Measurements from ENCODE around the gene MATN1. TPM values are rescaled to one million over a fixed set of nuclear protein-coding genes. Genes with fewer than 3 reads are reported as not detected.

MATN1 gene
- total RNA-seq, 4 donors from 2014 or later = not detected

DNA sequence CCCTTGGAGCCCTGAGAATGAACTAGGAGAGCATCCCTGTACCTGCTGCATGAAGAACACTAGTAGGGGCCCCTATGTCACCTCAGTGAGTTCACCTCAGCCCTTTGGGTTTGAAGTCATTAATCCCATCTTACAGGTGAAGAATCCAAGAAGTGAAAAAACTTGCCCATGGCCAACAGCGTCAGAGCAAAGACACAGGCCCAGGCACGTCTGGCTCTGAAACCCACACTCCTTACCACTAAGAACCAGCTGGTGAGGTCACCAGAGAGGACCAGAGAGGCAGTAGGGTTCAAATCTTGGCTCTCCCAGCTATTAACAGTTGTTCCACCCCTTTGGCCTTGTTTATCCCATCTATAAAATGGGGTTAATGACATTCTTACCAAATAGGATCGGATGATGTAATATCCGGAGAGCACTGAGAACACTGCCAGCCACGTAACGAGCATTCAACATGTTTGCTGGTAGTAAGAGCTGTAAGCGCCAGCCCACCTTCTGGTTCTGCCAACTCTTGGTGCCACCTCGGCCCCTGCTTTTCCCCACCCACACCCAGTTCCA is 8.8 kb downstream of the MATN1 start:
- DNase-seq = no peak
- no peak overlapping the region for H3K27ac ChIP-seq
- TF ChIP-seq, protein P1, sequence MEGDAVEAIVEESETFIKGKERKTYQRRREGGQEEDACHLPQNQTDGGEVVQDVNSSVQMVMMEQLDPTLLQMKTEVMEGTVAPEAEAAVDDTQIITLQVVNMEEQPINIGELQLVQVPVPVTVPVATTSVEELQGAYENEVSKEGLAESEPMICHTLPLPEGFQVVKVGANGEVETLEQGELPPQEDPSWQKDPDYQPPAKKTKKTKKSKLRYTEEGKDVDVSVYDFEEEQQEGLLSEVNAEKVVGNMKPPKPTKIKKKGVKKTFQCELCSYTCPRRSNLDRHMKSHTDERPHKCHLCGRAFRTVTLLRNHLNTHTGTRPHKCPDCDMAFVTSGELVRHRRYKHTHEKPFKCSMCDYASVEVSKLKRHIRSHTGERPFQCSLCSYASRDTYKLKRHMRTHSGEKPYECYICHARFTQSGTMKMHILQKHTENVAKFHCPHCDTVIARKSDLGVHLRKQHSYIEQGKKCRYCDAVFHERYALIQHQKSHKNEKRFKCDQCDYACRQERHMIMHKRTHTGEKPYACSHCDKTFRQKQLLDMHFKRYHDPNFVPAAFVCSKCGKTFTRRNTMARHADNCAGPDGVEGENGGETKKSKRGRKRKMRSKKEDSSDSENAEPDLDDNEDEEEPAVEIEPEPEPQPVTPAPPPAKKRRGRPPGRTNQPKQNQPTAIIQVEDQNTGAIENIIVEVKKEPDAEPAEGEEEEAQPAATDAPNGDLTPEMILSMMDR (IDR thresholded peaks at IDR 0.05) = no peak
- TF ChIP-seq POLR2A (IDR thresholded peaks at IDR 0.05) = no peak

GRCh38 chr1:30714025-30714424 is 9.4 kb downstream of the MATN1 start:
- Histone ChIP-seq H3K9me3 (no peaks in the 10 kb centered on the region), H3K4me1 (peaks cover 0 to 4% (median 0%) of the 10 kb centered on the region in 4 donors), H3K36me3 (no peaks in the 10 kb centered on the region), H3K27me3 (no peaks in the 10 kb centered on the region), H3K27ac (no peak overlapping the region), H3K4me3 (no peak overlapping the region)
- TF ChIP-seq, protein P1 (IDR thresholded peaks at IDR 0.05) = no peak
- no peak for TF ChIP-seq POLR2A (IDR thresholded peaks at IDR 0.05)
- DNase-seq = no peak

More for the DNA sequence above, 8.8 kb downstream of the MATN1 start:
- Histone ChIP-seq H3K27me3 (no peaks in the 10 kb centered on the region), H3K9me3 (no peaks in the 10 kb centered on the region), H3K4me3 (no peak overlapping the region), H3K4me1 (peaks cover 0 to 10% (median 4%) of the 10 kb centered on the region in 4 donors), H3K36me3 (no peaks in the 10 kb centered on the region)

DNA sequence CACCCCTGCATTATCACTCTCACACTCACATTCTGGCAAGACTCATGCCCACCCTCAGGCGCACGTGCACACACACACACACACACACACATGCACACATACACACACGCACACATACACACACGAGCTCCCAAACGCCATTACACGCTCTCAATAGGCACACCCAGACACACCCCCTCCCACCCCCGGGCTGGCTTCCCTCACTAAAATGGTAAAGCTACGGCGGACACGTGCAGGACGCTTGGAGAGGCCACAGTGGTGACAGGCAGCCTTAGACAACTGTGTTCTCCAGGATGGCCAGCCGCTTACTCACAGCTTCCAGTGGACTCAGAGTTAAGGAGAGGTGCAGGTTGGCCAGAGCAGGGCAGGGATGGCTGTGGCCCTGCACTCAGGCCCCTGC is 10.1 kb downstream of the MATN1 start:
- H3K27ac ChIP-seq = no peak overlapping the region
- H3K36me3 ChIP-seq = no peaks in the 10 kb centered on the region
- H3K4me1 ChIP-seq = no peaks in the 10 kb centered on the region
- no peaks in the 10 kb centered on the region for H3K27me3 ChIP-seq
- no peak for DNase-seq
- TF ChIP-seq, protein P1 (IDR thresholded peaks at IDR 0.05) = no peak
- TF ChIP-seq POLR2A (IDR thresholded peaks at IDR 0.05) = no peak
- no peaks in the 10 kb centered on the region for H3K9me3 ChIP-seq
- H3K4me3 ChIP-seq = no peak overlapping the region

DNA sequence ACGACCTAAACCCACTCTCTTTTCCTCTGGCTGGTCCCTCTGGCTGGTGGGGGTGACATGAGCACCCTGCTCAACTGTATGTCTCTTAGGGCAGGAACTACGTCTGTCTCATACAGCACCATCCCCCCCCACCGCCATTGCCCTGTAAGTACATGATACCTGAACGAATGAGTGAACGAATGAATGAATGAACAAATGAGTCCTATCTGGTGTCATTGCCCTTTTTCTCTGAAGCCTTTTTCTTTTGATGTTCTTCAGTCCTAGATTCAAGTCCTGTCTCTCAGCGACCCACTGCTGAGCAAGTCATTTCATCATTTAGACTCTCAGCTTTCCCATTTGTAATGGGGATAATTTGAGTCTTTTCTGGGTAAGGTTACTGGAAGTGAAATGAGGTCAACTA is 10.8 kb downstream of the MATN1 start:
- peaks cover 0 to 6% (median 0%) of the 10 kb centered on the region in 4 donors for H3K4me1 ChIP-seq
- H3K27me3 ChIP-seq = no peaks in the 10 kb centered on the region
- H3K4me3 ChIP-seq = no peak overlapping the region
- no peaks in the 10 kb centered on the region for H3K9me3 ChIP-seq
- no peaks in the 10 kb centered on the region for H3K36me3 ChIP-seq
- no peak overlapping the region for H3K27ac ChIP-seq
- no peak for DNase-seq
- TF ChIP-seq POLR2A (IDR thresholded peaks at IDR 0.05) = no peak
- TF ChIP-seq, protein P1 (IDR thresholded peaks at IDR 0.05) = no peak

DNA sequence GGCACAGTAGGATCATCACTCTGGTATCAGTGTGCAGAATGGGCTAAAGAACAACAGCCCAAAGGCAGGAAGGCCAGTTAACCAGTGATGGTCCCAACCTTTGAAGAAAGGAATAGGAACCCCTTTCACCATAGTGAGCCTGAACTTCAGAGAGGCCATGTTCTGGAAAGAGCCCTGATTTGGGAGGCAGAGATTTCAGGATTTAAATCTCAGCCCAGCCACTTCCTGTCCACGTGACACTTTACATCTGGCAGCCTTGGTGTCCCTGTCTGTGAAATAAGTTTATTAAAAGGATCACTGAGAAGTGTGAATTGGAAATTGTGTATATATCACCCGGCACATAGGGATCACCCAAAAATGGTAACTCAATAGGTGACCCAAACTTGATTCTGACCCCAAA is 13.0 kb downstream of the MATN1 start:
- no peak overlapping the region for H3K4me3 ChIP-seq
- TF ChIP-seq POLR2A (IDR thresholded peaks at IDR 0.05) = no peak
- TF ChIP-seq, protein P1 (IDR thresholded peaks at IDR 0.05) = no peak
- no peaks in the 10 kb centered on the region for H3K9me3 ChIP-seq
- no peaks in the 10 kb centered on the region for H3K36me3 ChIP-seq
- H3K27ac ChIP-seq = no peak overlapping the region
- H3K27me3 ChIP-seq = no peaks in the 10 kb centered on the region
- no peak for DNase-seq
- H3K4me1 ChIP-seq = peaks cover 0 to 6% (median 0%) of the 10 kb centered on the region in 4 donors

DNA sequence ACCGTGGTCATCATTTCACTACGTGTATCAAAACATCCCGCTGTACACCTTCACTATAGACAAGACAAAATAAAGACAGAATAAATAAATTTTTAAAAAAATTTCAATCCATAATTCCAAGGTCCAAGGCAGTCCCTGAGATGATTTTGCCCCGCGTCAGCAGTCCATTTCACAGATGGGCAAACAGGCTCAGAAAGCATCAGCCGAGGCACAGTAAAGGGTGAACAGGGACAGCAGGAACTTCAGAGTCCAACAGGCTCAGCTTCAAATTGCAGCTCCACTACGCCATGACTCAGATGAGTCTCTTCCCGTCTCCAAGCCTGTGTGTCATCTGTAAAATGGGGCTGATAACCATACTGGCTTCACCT is 15.0 kb downstream of the MATN1 start:
- Histone ChIP-seq H3K4me3 (no peak overlapping the region), H3K36me3 (no peaks in the 10 kb centered on the region), H3K9me3 (no peaks in the 10 kb centered on the region), H3K27ac (no peak overlapping the region), H3K27me3 (no peaks in the 10 kb centered on the region), H3K4me1 (peaks cover 0 to 6% (median 0%) of the 10 kb centered on the region in 4 donors)
- TF ChIP-seq, protein P1 (IDR thresholded peaks at IDR 0.05) = no peak
- no peak for TF ChIP-seq POLR2A (IDR thresholded peaks at IDR 0.05)
- DNase-seq = no peak

Measured in Peyer's patch (tissue), 4 donors.